GM12872 (cell line): ENCODE results near the gene CHTOP.

Experiments
- CTCF ChIP-seq: IDR thresholded peaks from 3 replicates; pipeline ENCODE4 v1.5.1; 2011; ENCODE audit warnings: low read depth, mild to moderate bottlenecking, low read length, moderate library complexity; ENCODE audit not compliant: insufficient read depth

The CHTOP gene

GRCh38 chr1:153629343-153629665 lies 4.6 kb upstream of the CHTOP start:
- no peak for TF ChIP-seq CTCF

DNA sequence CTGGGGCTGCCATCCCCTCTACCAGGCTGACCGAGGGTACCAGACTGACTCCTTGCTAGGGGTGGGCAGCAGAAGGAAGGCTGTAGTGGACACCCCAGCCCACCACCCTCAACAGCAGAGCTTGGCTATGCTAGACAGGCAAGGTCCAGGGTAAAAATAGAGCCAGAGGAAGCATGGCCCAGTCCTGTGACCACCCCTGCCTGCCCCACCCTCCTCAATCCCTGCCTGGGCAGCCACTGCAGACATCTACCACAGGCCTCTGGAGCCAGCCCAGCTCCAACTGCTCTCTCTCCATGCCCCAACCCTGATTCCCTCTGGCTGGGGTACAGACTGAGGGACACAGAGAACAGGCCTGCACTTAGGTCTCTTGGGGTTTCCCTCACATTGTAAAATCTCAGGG lies 3.9 kb upstream of the CHTOP start:
- no peak for TF ChIP-seq CTCF

GRCh38 chr1:153630384-153630783 lies 3.5 kb upstream of the CHTOP start:
- TF ChIP-seq CTCF: no peak

- TF ChIP-seq CTCF: no peak
These were observed 2.5 kb upstream of the CHTOP start for GRCh38 chr1:153631047-153632022.

DNA sequence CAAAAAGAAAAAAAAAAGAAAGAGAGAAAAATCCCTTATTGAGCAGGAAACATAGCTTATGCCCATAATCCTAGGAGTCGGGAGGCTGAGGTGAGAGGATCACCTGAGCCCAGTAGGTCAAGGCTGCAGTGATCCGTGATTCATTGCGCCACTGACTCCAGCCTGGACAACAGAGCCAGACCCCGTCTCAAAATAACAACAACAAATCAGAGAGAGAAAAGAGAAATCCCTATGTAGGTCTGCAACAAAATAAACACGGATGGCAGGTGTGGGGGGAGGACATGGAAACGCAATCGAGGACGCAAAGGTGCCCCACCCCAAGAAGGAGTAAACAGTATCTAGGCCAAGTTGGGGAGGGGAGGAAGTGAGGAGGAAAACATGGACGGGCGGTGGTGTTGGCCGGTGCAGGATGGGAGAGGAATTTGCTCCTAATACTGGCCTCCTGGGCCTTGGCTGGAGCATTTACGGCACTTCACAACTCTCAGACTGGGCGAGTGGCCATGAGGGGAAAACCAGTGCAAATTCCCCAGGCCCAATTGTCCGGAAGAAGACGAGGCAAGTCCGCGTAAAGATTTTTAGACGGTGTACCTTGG lies 609 bp upstream of the CHTOP start:
- no peak for TF ChIP-seq CTCF

DNA sequence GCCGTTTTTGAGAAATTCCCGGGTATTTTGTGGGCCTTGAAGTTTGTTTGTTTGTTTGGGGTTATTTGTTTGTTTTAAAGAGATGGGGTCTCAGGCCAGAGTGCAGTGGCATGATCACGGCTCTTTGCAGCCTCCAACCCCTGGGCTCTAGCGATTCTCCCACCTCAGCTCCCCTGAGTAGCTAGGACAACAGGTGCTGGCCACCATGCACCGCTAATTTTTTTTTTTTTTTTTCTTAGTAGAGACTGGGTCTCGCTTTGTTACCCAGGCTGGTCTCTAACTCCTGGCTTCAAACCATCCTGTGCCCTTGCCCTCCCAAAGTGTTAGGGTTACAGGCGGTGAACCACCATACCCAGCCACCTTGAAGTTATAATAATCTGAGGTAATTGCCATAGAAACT lies 2.0 kb downstream of the CHTOP start:
- no peak for TF ChIP-seq CTCF

GRCh38 chr1:153636312-153636711 lies 2.4 kb downstream of the CHTOP start:
- no peak for TF ChIP-seq CTCF
